Measurements from ENCODE around the gene IZUMO1. TPM values are rescaled to one million over a fixed set of nuclear protein-coding genes. Genes with fewer than 3 reads are reported as not detected.
"Not testable (repeated sequence)": the region's sequence is repeated elsewhere in the genome, so short reads cannot be mapped to it uniquely, and the experiment has no call there.

Gene IZUMO1
- total RNA-seq, 1 donor from 2014 or later, result 2.9 TPM

DNA sequence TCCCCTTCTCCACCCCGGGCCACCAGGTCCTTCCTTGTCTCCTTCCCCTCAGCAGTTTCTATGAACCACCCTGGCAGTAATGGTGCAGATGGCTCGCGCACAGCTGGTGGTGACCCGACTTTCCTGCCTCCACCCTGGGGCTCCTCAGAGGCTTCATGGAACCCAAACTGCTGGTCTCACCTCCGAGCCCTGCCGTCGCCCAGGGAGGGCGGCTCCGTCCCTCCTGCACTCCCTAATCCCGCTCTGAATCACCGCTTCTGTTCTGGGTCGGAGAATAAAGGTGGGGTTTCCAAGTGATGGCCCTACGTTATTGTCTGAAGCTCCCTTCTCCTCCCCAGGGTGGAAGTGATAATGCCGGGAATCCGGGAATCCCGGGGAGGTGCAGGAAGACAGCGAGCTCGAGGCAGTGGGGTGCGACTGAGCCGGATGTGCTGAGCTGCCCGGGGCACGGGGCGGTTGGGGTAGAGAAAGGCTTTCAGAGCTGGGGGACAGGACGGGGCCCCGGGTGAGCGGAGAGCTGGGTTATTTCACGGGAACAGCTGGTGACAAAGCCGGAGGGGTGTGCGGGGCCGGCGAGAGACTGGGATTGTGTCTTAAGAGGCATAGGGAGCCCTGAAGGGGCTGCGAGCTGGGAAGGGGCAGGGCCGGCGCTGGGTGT lies 50.2 kb downstream of the IZUMO1 start:
- H3K27ac ChIP-seq, result peak overlapping the region; percentile 46
- H3K36me3 ChIP-seq, result peaks cover under 1% of the 10 kb centered on the region
- intact Hi-C loops (cut with DNase I), result no loop called here
- TF ChIP-seq, protein P1, sequence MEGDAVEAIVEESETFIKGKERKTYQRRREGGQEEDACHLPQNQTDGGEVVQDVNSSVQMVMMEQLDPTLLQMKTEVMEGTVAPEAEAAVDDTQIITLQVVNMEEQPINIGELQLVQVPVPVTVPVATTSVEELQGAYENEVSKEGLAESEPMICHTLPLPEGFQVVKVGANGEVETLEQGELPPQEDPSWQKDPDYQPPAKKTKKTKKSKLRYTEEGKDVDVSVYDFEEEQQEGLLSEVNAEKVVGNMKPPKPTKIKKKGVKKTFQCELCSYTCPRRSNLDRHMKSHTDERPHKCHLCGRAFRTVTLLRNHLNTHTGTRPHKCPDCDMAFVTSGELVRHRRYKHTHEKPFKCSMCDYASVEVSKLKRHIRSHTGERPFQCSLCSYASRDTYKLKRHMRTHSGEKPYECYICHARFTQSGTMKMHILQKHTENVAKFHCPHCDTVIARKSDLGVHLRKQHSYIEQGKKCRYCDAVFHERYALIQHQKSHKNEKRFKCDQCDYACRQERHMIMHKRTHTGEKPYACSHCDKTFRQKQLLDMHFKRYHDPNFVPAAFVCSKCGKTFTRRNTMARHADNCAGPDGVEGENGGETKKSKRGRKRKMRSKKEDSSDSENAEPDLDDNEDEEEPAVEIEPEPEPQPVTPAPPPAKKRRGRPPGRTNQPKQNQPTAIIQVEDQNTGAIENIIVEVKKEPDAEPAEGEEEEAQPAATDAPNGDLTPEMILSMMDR (IDR thresholded peaks at IDR 0.05), result no peak
- no peaks in the 10 kb centered on the region for H3K9me3 ChIP-seq
- peaks cover 11% of the 10 kb centered on the region for H3K27me3 ChIP-seq (ENCODE audit: low read depth)
- DNase-seq, result no peak
- H3K4me1 ChIP-seq, result peaks cover 9% of the 10 kb centered on the region
- ATAC-seq, result peak; percentile 47 to 58
- H3K4me3 ChIP-seq, result peak overlapping the region; percentile 41

DNA sequence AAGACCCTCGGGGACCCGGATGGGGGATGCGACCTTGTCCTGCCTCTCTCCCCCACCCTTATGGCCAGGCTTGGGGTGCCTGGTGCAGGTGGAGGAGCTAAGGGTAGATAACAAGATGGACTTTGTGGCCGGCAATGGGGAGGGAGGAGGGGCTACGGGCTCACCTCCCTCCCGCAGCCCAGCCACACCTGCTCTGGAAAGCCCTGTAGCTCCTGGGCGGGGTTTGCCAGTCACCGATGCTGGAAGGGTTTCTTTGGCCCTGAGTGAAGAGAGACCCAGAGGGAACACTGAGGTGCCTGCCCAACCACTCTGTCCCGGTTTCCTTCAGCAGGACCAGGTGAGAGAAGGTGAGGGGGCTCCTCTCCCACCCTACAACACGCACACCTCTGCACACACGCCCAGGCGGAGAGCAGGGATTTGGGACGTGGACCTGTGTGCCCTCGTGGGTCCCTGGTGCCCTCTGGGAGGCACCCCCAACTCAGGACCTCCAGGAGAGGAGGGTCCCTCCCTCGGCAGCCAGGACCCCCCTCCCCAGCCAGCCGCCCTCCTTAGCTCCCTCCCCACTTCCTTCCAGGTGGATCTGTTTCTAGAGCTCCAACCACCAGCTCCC lies 50.9 kb downstream of the IZUMO1 start, which contains the start of gene FUT2:
TSS of gene FUT2 (plus strand) at position 229 of the 610 bp plus-strand sequence. CDS start 6,986 bp downstream, outside the sequence.
- TF ChIP-seq, protein P1 (IDR thresholded peaks at IDR 0.05), result no peak
- peak within 1 kb of the TSS; percentile 46 for H3K27ac ChIP-seq
- H3K4me3 ChIP-seq, result peak within 1 kb of the TSS; percentile 41
- intact Hi-C loops (cut with DNase I), result no loop called here
- ATAC-seq (peak; percentile 72), DNase-seq (no peak)
- H3K9me3 ChIP-seq, result no peaks in the 10 kb centered on the region
- H3K27me3 ChIP-seq (ENCODE audit: low read depth), result peaks cover 11% of the 10 kb centered on the region
- peaks cover 9% of the 10 kb centered on the region for H3K4me1 ChIP-seq
- H3K36me3 ChIP-seq, result no peaks in the 10 kb centered on the region

DNA sequence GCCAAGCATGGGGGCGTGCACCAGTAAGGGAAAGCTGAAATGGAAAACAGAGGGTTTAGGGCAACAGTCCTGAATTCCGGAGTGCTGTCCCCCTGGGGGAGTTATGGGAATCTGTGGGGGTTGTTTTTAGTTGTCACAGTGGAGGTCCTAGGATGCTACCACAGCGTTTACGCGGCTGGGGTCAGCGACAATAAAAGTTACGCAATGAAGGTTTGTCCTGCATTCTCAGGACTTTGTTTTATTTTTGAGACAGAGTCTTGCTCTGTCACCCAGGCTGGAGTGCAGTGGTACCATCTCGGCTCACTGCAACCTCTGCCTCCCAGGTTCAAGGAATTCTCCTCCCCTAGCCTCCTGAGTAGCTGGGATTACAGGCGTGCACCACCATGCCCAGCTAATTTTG lies 53.1 kb downstream of the IZUMO1 start:
- H3K4me3 ChIP-seq; ATAC-seq; H3K36me3 ChIP-seq; intact Hi-C loops (cut with DNase I); DNase-seq; H3K4me1 ChIP-seq; H3K9me3 ChIP-seq; H3K27ac ChIP-seq: not testable (repeated sequence)
- peaks cover 11% of the 10 kb centered on the region for H3K27me3 ChIP-seq (ENCODE audit: low read depth)

Other genes with a start within 250 kb of the IZUMO1 start
- gene LMTK3, start 235.1 kb downstream of the IZUMO1 start, total RNA-seq, result 7.1 TPM
- 14.4 TPM for gene SULT2B1, start 194.7 kb downstream of the IZUMO1 start, total RNA-seq
- gene SPACA4, start 140.2 kb downstream of the IZUMO1 start, total RNA-seq, result not detected
- gene FAM83E, start 131.8 kb downstream of the IZUMO1 start, total RNA-seq, result 34.1 TPM
- 997 TPM for gene RPL18, start 127.7 kb downstream of the IZUMO1 start, total RNA-seq
- gene SPHK2, start 127.4 kb downstream of the IZUMO1 start, total RNA-seq, result 23.8 TPM
- gene DBP, start 109.5 kb downstream of the IZUMO1 start, total RNA-seq, result 17.7 TPM
- 7.8 TPM for gene CA11, start 100.7 kb downstream of the IZUMO1 start, total RNA-seq
- 0.24 TPM for gene NTN5, start 73.9 kb downstream of the IZUMO1 start, total RNA-seq
- 1.2 TPM for gene FUT2, start 50.9 kb downstream of the IZUMO1 start, total RNA-seq
- gene MAMSTR, start 27.2 kb downstream of the IZUMO1 start, total RNA-seq, result 1.5 TPM
- 33.4 TPM for gene RASIP1, start 6.3 kb downstream of the IZUMO1 start, total RNA-seq
- 13.2 TPM for gene FUT1, start 5.7 kb upstream of the IZUMO1 start, total RNA-seq
- not detected for gene FGF21, start 8.6 kb upstream of the IZUMO1 start, total RNA-seq
- gene BCAT2, start 64.1 kb upstream of the IZUMO1 start, total RNA-seq, result 60.7 TPM
- gene HSD17B14, start 89.6 kb upstream of the IZUMO1 start, total RNA-seq, result 22.7 TPM
- 21.2 TPM for gene PLEKHA4, start 121.7 kb upstream of the IZUMO1 start, total RNA-seq
- 80.4 TPM for gene PPP1R15A, start 125.5 kb upstream of the IZUMO1 start, total RNA-seq
- not detected for gene TULP2, start 151.8 kb upstream of the IZUMO1 start, total RNA-seq
- gene NUCB1, start 153.4 kb upstream of the IZUMO1 start, total RNA-seq, result 310 TPM
- gene DHDH, start 186.8 kb upstream of the IZUMO1 start, total RNA-seq, result 1.9 TPM
- gene BAX, start 208.0 kb upstream of the IZUMO1 start, total RNA-seq, result 142 TPM
- gene FTL, start 218.4 kb upstream of the IZUMO1 start, total RNA-seq, result 9,799 TPM
- gene GYS1, start 246.4 kb upstream of the IZUMO1 start, total RNA-seq, result 24.8 TPM
- 45.3 TPM for gene RUVBL2, start 247.0 kb upstream of the IZUMO1 start, total RNA-seq

Measured in lower lobe of right lung (tissue), 2 donors.